Cardiac septum (tissue), 1 donor: ENCODE data around the gene PROM1. TPM values are rescaled to one million over a fixed set of nuclear protein-coding genes. Genes with fewer than 3 reads are reported as not detected.

Experiments used
- DNase-seq: peaks from one replicate; pipeline ENCODE4 v3.0.0-alpha.2; 2020; ENCODE audit warnings: low spot score
- intact Hi-C: fragments of 100-400 bp; cut with DNase I; formaldehyde crosslinking; loops from one replicate; pipeline ENCODE4 v1.14.0; 2022
- total RNA-seq: library from RNA; stranded (reverse); fragmentation: NEBNext Ultra II Directional; extraction: Animal tissue kit (Norgen Biotek cat#: 25700); gene quantifications from one replicate; pipeline ENCODE4 v1.2.1, GENCODE V29; 2021
- donor health status: DM: no; HTN: no; CAD: no.

Gene PROM1
- total RNA-seq, 1 donor from 2014 or later: 12.6 TPM

GRCh38 chr4:16006771-16007446 lies 76.9 kb downstream of the PROM1 start:
- no peak for DNase-seq
- intact Hi-C loops: loop anchor here (10.0 kb wide), 1 partner anchor 532 kb away; no protein-coding TSS in a partner anchor

GRCh38 chr4:16005676-16006075 lies 78.1 kb downstream of the PROM1 start:
- DNase-seq: no peak
- intact Hi-C loops: loop anchor here (10.0 kb wide), 1 partner anchor 531 kb away; no protein-coding TSS in a partner anchor

- no peak for DNase-seq
- intact Hi-C loops: loop anchor here (1.0 to 10.0 kb wide), 4 partner anchors 39 to 527 kb away; partner anchors contain the start of gene FGFBP2
These were observed 82.4 kb downstream of the PROM1 start for GRCh38 chr4:16001484-16001858.

- DNase-seq: no peak
- intact Hi-C loops: loop anchor here (1.0 to 10.0 kb wide), 4 partner anchors 39 to 526 kb away; partner anchors contain the start of gene FGFBP2
These were observed 82.9 kb downstream of the PROM1 start for GRCh38 chr4:16000708-16001483.

- intact Hi-C loops: no loop called here
- DNase-seq: no peak
These were observed 87.0 kb downstream of the PROM1 start for GRCh38 chr4:15996773-15997172.

GRCh38 chr4:15995826-15996225 lies 88.0 kb downstream of the PROM1 start:
- DNase-seq: no peak
- intact Hi-C loops: no loop called here

- no peak for DNase-seq
- intact Hi-C loops: no loop called here
These were observed 91.7 kb downstream of the PROM1 start for GRCh38 chr4:15992167-15992485.

- no peak for DNase-seq
- intact Hi-C loops: no loop called here
These were observed 93.1 kb downstream of the PROM1 start for GRCh38 chr4:15990570-15991285.

GRCh38 chr4:15989424-15989823 lies 94.4 kb downstream of the PROM1 start:
- DNase-seq: no peak
- intact Hi-C loops: no loop called here

GRCh38 chr4:15988222-15988621 lies 95.6 kb downstream of the PROM1 start:
- intact Hi-C loops: no loop called here
- no peak for DNase-seq

- intact Hi-C loops: no loop called here
- DNase-seq: no peak
These were observed 96.9 kb downstream of the PROM1 start for GRCh38 chr4:15986907-15987306.

- intact Hi-C loops: no loop called here
- no peak for DNase-seq
These were observed 100.2 kb downstream of the PROM1 start for GRCh38 chr4:15983610-15984009.

- no peak for DNase-seq
- intact Hi-C loops: no loop called here
These were observed 100.8 kb downstream of the PROM1 start for GRCh38 chr4:15982842-15983524.

GRCh38 chr4:15976456-15977447 lies 107.1 kb downstream of the PROM1 start:
- no peak for DNase-seq
- intact Hi-C loops: no loop called here

- intact Hi-C loops: no loop called here
- DNase-seq: no peak
These were observed 112.6 kb downstream of the PROM1 start for GRCh38 chr4:15971068-15971801.

GRCh38 chr4:15968551-15969300 lies 115.1 kb downstream of the PROM1 start:
- intact Hi-C loops: no loop called here
- no peak for DNase-seq

GRCh38 chr4:15965325-15965724 lies 118.5 kb downstream of the PROM1 start:
- no peak for DNase-seq
- intact Hi-C loops: no loop called here
